Ecto neural progenitor cell (in vitro differentiated cells): Measurements from ENCODE around the gene AIM2.
"Not testable (repeated sequence)": the region's sequence is repeated elsewhere in the genome, so short reads cannot be mapped to it uniquely, and the experiment has no call there.

Experiments
- DNase-seq: peaks from one replicate; pipeline ENCODE4 v3.0.0-alpha.2; 2018; ENCODE audit warnings: low spot score

The AIM2 gene

DNA sequence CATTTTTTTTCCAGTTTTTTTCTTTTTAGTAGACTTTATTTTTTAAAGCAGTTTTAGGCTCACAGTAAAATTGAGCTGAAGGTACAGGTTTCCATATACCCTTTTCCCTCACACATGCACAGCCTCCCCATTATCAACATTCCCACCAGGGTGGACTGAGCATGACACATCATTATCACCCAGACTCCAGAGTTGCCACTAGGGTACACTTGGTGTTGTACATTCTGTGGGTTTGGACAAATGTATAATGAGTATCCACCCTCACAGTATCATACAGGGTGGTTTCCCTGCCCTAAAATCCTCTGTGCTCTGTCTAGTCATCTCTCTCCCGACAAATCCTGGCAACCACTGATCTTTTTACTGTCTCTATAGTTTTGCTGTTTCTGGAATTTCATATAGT lies 3.0 kb upstream of the AIM2 start:
- no peak for DNase-seq

DNA sequence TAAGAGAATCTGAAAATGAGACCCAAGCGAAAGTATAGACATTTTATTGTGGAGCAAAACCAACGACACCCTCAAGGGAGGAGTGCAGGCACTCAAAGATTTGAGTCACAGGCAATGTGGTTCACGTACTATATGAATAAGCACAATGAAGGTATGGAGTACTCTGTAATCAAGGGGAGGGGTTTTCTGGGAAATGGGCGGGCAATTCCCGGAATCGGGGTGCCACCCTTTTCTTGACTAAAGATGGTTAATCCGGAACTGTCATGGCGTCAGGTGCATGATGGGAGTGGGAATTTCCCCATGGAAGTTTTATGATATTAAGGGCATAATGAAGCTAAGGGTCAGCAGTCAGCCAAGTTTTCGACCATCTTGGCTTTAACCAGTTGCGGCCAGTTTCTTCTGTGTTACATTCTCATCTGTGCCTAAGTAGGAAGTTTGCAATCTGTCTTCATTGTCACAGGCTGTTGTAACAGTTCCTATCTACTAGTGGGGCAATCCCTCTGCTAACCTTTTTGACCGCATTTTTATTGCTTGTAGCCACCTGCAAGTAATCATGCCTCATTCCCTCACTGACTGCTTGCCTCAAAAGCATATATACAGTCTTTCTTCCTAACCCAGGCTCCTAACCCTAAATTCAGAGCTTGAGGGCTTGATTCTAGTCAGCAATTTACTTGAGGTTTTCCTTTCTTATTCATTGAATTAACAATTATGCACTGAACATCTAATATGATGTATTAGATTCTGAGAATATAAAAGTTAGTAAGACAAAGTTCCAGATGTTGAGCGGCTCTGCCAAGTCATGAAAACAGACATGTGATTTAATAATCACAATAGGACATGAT lies 775 bp upstream of the AIM2 start:
- DNase-seq: no peak

GRCh38 chr1:159071970-159072582 lies 4.5 kb downstream of the AIM2 start:
- no peak for DNase-seq

DNA sequence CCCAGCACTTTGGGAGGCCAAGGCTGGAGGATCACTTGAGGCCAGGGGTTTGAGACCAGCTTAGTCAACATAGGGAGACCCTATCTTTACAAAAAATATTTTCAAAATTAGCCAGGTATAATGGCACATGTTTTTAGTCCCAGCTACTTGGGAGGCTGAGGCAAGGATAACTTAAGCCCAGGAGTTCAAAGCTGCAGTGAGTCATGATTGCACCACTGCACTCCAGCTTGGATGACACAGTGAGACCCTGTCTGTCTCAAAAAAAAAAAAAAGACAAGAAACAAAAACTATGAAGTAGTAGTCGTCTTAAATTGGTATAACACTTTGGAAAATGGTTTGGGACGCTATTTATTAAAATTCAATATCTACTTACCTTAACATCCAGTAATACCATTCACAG lies 7.7 kb downstream of the AIM2 start:
- DNase-seq: no peak

- DNase-seq: no peak
These were observed 8.6 kb downstream of the AIM2 start for GRCh38 chr1:159067699-159068621.

DNA sequence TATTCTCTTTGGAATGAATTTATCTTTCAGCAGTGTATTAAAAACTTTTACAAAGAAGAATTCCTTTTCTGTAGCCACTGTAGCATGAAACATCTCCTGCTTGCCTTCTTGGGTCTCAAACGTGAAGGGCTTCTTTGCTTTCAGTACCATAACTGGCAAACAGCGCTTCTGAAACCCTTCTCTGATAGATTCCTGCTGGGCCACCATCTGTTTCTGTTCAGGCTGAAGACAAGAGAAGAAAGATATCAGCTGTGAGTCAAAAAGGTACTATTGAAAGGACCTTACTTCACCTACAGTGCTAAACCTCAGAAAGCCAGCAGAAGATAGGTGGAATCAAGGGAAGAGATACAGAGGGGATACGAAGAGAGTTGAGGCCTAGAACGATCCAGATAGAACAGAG lies 10.5 kb downstream of the AIM2 start:
- no peak for DNase-seq

DNA sequence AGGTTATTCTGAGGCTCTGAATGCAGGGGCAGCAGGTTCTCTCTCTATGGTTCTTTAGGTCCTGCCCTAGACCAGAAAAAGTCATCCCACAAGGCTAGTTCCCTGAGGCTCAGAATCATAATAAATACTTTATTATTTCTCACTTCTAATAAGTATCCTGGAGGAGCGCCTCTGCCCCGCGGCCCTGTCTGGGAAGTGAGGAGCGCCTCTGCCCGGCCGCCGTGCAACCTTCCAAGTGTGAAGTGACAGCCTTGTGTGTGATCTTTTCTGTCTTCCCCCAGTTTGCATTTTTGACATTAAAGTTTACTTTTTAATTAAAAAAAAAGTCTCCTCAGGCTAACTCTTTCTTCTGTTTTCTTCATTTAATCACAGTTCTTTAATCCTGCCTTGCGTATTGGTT lies 11.5 kb downstream of the AIM2 start:
- DNase-seq: no peak

DNA sequence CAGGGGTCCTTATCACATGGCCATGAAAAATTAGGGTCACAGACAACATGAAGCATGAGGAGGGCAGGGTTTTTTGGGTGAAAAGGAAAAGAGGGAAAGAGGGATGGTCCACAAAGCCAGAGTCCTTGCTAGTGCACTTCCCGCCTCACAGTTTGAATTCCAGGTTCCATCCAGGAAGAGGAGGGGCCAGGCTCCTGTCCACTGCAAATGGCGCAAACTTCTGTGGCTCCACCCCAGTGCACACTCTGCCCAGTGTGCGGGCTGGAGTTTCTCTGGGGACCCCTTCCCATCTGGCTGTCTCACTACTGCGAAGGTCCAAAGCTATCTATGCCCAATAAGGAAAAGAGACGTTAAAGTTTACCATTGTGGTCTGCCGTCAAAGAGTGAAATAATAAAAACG lies 17.8 kb downstream of the AIM2 start:
- DNase-seq: no peak

DNA sequence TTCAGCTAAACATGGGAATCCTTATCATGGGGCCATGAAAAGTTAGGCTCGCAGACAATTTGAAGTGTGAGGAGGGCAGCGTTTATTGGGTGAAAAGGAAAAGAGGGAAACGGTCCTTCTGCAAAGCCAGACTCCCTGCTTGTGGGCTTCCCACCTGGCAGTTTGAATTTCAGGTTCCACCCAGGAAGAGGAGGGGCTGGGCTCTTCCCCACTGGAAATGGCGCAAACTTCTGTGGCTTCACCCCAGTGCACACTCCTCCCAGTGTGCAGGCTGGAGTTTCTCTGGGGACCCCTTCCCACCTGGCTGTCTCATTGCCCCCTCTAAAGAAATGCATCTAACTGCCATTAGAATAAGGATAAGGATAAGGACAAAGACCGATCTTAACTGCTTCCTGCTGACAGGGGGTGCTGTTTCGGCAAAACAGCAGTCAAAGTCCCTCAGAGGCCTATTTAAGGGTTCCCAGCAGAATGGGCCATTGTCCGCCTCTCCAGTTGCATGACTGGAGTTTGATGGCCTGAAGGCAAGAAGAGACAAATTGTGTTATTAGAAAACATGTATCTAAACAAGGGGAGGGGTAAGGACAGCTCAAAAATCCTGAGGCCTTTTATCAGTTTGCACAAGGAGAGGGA lies 20.4 kb downstream of the AIM2 start:
- DNase-seq: no peak

GRCh38 chr1:159055181-159055641 lies 21.4 kb downstream of the AIM2 start:
- DNase-seq: no peak

GRCh38 chr1:159054427-159054826 lies 22.1 kb downstream of the AIM2 start:
- no peak for DNase-seq

DNA sequence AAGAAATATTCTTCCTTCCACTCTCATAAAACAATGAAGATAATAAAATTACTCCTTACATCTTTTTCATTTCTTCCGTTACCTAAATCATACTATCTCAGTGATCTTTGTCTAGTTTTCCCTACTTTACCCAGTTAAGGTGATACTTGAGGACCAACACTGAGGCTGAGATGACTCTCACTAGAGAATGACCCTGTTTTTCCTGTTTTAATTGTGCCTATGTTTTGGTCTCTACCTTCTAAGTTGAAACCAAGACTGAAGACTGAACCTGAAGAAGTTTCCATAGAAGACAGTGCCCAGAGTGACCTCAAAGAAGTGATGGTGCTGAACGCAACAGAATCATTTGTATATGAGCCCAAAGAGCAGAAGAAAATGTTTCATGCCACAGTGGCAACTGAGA lies 25.1 kb downstream of the AIM2 start:
- DNase-seq: no peak

DNA sequence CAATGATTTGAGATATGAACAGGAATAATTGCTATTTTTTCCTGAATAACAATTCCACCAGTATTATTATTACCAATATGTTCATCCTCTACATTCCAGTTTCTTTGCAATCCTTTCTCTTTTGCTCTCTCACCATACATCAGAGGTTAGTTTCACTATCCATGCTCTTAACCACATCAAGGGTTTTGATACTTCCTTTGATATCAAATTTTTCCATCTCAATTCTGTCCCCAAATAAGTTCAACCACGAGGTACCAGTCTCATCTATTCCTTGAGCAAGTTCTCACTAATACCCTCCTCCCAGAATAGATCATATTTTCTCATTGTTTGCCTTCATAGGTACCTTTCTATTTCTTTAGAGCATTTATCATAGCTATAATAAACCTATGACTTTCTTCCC lies 30.1 kb downstream of the AIM2 start:
- DNase-seq: not testable (repeated sequence)

- no peak for DNase-seq
These were observed 35.5 kb downstream of the AIM2 start for GRCh38 chr1:159040893-159041724.

GRCh38 chr1:159040206-159040605 lies 36.4 kb downstream of the AIM2 start:
- no peak for DNase-seq

GRCh38 chr1:159030877-159031447 lies 45.6 kb downstream of the AIM2 start:
- no peak for DNase-seq

- DNase-seq: no peak
These were observed 46.3 kb downstream of the AIM2 start for GRCh38 chr1:159030311-159030710.

DNA sequence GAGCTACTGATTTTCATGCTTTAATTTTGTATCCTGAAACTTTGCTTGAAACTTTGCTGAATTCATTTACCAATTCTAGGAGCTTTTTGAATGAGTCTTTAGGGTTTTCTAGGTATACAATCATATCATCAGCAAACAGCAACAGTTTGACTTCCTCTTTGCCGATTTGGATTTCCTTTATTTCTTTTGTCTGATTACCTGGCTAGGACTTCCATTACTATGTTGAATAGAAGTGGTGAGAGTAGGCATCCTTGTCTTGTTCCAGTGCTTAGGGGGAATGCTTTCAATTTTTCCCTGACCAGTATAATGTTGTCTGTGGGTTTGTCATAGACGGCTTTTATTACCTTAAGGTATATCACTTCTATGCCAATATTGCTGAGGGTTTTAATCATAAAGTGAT lies 49.7 kb downstream of the AIM2 start:
- DNase-seq: not testable (repeated sequence)

DNA sequence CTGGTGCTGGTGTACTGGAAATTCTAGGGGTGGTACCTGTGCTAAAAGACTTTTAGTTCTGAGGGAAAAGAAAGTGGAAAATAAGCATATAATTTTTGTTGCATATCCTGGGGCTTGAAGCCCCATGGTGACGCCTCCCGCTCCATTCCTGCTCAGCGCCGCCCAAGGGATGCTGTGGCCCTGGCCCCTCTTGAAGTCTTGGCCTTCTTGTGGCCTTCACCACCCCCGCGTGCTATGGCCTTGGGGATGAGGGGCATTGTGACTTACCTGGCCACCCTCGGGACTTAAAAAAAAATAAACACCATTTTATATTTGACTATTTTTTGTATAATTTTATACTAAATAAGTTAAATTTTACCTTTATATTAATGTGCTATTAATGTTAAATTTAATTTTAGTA lies 51.5 kb downstream of the AIM2 start:
- no peak for DNase-seq

GRCh38 chr1:159023723-159024122 lies 52.8 kb downstream of the AIM2 start:
- no peak for DNase-seq

- DNase-seq: no peak
These were observed 61.1 kb downstream of the AIM2 start for GRCh38 chr1:159015440-159015909.
